Kidney (tissue), 14 donors: Measurements from ENCODE around the gene ADAMTSL5. TPM values are rescaled to one million over a fixed set of nuclear protein-coding genes. Genes with fewer than 3 reads are reported as not detected.
A peak's percentile ranks its signal among the peaks of the same experiment; 100 is the strongest.

Experiments used
- DNase-seq, 5 donors: peaks; one replicate each; pipeline ENCODE4 v3.0.0-alpha.2; 2013 to 2020
- FAIRE-seq: peaks from 2 replicates; lab custom pipeline; 2012; peaks lifted over from hg19 to GRCh38; lab: Jason Lieb, UNC
- H3K27ac ChIP-seq, 2 donors: one replicate each; pipeline ENCODE4 v1.7.0; 2013; ENCODE audit warnings: low read depth in 2 of 2, low read length in 2 of 2, inconsistent platforms in 1 of 2
- H3K27me3 ChIP-seq: one replicate; pipeline ENCODE4 v1.7.1; 2013; ENCODE audit warnings: low read length, inconsistent platforms; ENCODE audit not compliant: control insufficient read depth, insufficient read depth
- H3K36me3 ChIP-seq, 3 donors: one replicate each; pipeline versions ENCODE4 v1.7.0 to v1.7.1; 2013; ENCODE audit warnings: low read length in 3 of 3, control low read depth in 1 of 3, inconsistent platforms in 1 of 3; ENCODE audit not compliant: insufficient read depth in 3 of 3, control insufficient read depth in 2 of 3
- H3K4me1 ChIP-seq, 3 donors: one replicate each; pipeline versions ENCODE4 v1.7.0 to v1.7.1; 2013; ENCODE audit warnings: low read length in 3 of 3, inconsistent platforms in 1 of 3, low read depth in 1 of 3; ENCODE audit not compliant: control insufficient read depth in 2 of 3, insufficient read depth in 2 of 3
- H3K4me3 ChIP-seq, 3 donors: one replicate each; pipeline versions ENCODE4 v1.7.0 to v1.8.1; 2013; ENCODE audit warnings: low read length in 3 of 3, control low read depth in 1 of 3, inconsistent platforms in 1 of 3
- H3K9ac ChIP-seq, 3 donors: one replicate each; pipeline versions ENCODE4 v1.7.0 to v1.7.1; 2013; ENCODE audit warnings: low read length in 3 of 3, control low read depth in 1 of 3, inconsistent platforms in 1 of 3
- H3K9me3 ChIP-seq, 3 donors: one replicate each; pipeline versions ENCODE4 v1.7.0 to v1.7.1; 2013; ENCODE audit warnings: low read length in 3 of 3, control low read depth in 1 of 3, inconsistent platforms in 1 of 3; ENCODE audit not compliant: control insufficient read depth in 2 of 3, insufficient read depth in 1 of 3
- CTCF ChIP-seq: IDR thresholded peaks from 3 replicates; pipeline ENCODE4 v1.5.1; 2012; ENCODE audit warnings: mild to moderate bottlenecking, moderate library complexity, borderline replicate concordance; ENCODE audit not compliant: insufficient read depth; ENCODE audit errors: extremely low read depth
- intact Hi-C: fragments of 100-400 bp; cut with DNase I; formaldehyde crosslinking; loops from one replicate; pipeline ENCODE4 v1.11.1; 2022
- polyA plus RNA-seq: library from polyadenylated mRNA; stranded (reverse); fragments of 350-450 nt; fragmentation: Illumina TruSeq; extraction: RNeasy Lipid Tissue Mini Kit (QIAGEN cat#74804); gene quantifications from one replicate; pipeline ENCODE4 v1.2.3, GENCODE V29; 2014; ENCODE audit warnings: low read depth, low replicate concordance; ENCODE audit not compliant: insufficient read depth
- total RNA-seq: library from RNA; stranded (reverse); fragmentation: NEBNext Ultra II Directional; extraction: Animal tissue kit (Norgen Biotek cat#: 25700); gene quantifications from one replicate; pipeline ENCODE4 v1.2.1, GENCODE V29; 2021
- donor health status: control.
- donor health status: control.
- donor health status: control.
- donor health status: control.
- donor health status: control.
- donor health status: DM: yes; HTN: yes; CAD: no.
- donor health status: Normal renal cell carcinoma (clear cell type).

Gene ADAMTSL5
- total and polyA plus RNA-seq, 2 donors from 2014 or later, result 1.4 to 4.6 TPM

GRCh38 chr19:1487576-1488281 is 25.1 kb downstream of the ADAMTSL5 start:
- no peaks in the 10 kb centered on the region for H3K9me3 ChIP-seq
- peaks cover 0 to 8% (median 0%) of the 10 kb centered on the region in 3 donors for H3K4me1 ChIP-seq
- peak in 2 of 5 donors; percentile 55 to 73 for DNase-seq
- TF ChIP-seq CTCF, result no peak
- no peak overlapping the region for H3K9ac ChIP-seq
- no peaks in the 10 kb centered on the region for H3K36me3 ChIP-seq
- intact Hi-C loops, result no loop called here
- H3K4me3 ChIP-seq, result no peak overlapping the region
- FAIRE-seq, result no peak
- no peak overlapping the region for H3K27ac ChIP-seq
- H3K27me3 ChIP-seq, result no peaks in the 10 kb centered on the region

- H3K36me3 ChIP-seq, result no peaks in the 10 kb centered on the region
- FAIRE-seq (no peak), DNase-seq (peak in 1 of 5 donors; percentile 73)
- no peak overlapping the region for H3K9ac ChIP-seq
- no peaks in the 10 kb centered on the region for H3K27me3 ChIP-seq
- H3K27ac ChIP-seq, result no peak overlapping the region
- TF ChIP-seq CTCF, result no peak
- H3K4me1 ChIP-seq, result peaks cover 0 to 8% (median 0%) of the 10 kb centered on the region in 3 donors
- no peak overlapping the region for H3K4me3 ChIP-seq
- no peaks in the 10 kb centered on the region for H3K9me3 ChIP-seq
- intact Hi-C loops, result no loop called here
Observed at GRCh38 chr19:1486720-1487575, 25.9 kb downstream of the ADAMTSL5 start.

- Histone ChIP-seq H3K4me1 (peaks cover 0 to 2% (median 2%) of the 10 kb centered on the region in 3 donors), H3K9me3 (no peaks in the 10 kb centered on the region), H3K9ac (no peak overlapping the region), H3K27me3 (no peaks in the 10 kb centered on the region), H3K27ac (no peak overlapping the region), H3K4me3 (no peak overlapping the region), H3K36me3 (no peaks in the 10 kb centered on the region)
- DNase-seq (peak in 1 of 5 donors; percentile 66), FAIRE-seq (no peak)
- intact Hi-C loops, result no loop called here
- TF ChIP-seq CTCF, result no peak
Observed at GRCh38 chr19:1483979-1484428, 28.8 kb downstream of the ADAMTSL5 start.
